Stimulated activated CD4-positive, alpha-beta T cell treated with anti-CD3 and anti-CD28 coated beads, Interleukin-4, amount 100 ng/mL, for 4 hours (primary cell): ENCODE data around the gene GJA4.

Experiments
- DNase-seq, 2 experiments: peaks; one replicate each; pipeline ENCODE4 v3.0.0-alpha.2; 2020

The GJA4 gene

DNA sequence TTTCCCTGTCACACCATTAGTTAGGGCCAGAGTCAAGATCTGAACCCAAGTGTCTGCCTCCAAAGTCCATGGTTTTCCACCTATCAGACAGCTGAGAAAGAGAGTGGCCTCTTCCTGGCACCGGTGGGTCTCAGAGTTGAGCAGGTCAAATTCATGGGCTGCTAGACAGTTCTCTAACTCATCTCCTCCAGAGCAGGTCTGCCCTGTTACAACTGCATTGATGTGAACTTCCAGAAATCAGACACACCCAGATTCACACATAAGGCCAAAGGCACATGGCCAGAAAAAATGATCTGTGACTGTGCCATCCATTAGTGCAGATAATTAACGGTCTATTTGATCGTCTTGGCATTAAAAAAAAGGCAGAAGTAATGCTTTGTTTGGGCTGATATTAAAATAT is 49.3 kb downstream of the GJA4 start:
- DNase-seq, result no peak

DNA sequence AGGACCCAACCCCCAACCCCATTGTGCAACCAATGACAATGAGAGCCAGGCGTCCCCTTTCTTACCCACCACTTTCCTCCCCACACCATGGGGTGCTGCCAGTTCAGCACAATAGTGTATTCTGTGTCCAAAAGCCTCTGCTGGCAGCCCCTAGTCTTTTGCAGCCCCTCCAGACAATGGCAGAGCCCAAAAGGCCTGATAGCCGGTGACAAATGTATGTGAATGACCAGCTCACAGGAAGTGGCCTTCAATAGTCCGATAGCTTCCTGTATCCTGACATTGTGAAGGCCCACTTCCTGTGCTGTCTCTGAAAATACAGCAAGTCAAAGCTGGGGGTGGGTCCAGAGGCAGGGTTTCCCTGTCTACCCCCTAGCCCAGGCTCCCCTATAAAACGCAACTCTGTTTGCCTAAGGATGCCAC is 50.2 kb downstream of the GJA4 start:
- no peak for DNase-seq

DNA sequence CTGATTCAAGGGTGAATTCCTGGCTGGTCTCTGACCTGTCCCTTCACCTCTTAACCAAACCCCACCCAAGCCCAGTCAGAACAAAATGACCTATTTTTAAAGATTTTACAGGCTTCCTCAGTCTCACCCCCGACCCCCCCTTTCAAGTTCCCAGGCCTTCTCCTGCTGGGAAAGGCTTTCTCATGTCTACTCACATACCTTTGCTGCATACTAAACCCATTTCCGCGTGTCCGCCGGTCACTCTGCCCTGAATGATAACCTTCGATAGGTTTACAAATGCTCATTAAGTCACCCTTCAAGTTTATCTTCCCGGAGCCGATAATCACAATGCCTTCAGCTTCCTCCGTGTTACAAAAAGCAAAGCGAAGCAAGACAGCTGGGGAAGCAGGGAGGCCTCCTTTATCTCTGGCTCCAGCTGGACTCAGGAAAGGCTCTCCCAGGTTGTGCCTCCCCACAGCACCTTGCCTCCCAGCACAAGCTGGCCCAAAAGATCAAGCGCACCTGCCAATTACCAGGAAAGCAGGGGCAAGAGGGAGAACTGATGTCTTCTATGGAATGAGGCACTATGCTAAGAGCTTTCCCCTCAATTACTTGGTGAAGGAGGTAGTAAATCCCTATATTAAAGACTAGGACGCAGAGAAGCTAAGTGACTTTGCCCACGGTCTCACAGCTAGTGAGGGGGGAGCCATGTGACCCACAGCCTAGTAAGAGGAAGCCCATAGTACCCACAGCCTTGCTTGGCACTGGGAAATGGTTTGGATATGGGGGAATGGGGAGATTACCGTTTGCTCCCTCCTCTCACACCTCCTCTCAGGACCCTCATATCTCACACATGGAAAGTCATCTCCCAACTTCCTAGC is 50.8 kb downstream of the GJA4 start:
- no peak for DNase-seq

DNA sequence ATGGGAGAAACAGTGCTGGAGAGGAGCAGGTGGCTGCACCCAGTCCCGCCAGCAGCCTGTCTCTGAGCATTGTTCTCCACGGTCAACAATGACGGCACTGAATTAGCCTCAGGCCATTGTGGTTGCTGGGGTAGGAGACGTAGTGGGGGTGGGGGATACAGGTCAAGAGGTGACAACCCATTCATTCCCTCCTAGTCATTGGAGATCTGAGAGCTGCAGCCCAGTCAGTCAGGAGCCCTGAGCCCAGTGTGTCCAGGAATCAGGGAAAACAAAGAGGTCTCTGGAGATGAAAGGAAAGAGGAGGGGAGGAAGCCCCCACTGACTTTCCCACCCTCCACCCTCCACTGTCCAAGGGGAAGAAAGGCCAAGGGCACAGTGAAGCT is 51.4 kb downstream of the GJA4 start:
- no peak for DNase-seq
